ENCODE results near the gene SLC6A16. TPM values are rescaled to one million over a fixed set of nuclear protein-coding genes. Genes with fewer than 3 reads are reported as not detected.
"Not testable (repeated sequence)": the region's sequence is repeated elsewhere in the genome, so short reads cannot be mapped to it uniquely, and the experiment has no call there.

SLC6A16 gene
- total and polyA plus RNA-seq, 7 donors = 0.07 to 0.95 (median 0.27) TPM

DNA sequence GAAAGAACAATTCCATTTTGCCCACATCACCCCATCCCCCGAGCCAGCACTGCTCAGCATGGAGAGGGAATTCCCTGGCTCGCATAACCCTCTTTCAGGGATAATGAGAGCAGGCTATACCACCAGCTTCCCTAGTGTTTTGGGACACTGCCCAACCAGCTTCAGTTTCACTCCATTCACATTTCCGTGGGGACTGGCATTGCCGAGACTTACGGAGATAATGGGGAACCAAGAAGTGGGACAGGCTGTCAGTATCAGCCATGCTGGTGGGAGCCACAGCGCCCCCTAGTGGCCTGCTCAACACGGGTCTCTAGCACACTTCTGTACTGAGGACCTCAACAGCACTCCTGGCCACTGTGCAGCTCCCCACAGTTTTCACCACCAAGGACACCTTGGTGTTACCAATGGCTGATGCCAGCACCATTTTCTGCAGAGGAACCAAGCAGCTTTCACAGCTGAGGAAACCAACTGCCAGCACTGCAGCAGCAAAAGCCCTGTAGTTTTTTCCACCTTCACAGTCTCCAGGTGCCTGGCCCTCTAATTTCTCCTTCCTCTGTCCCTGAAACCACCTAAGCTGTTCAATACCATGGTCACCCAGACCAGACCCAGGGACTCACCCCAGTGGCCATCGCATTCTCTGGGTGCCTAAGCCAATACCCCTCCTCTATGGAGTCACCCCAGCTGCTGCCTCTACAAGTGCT lies 23.7 kb downstream of the SLC6A16 start:
- Histone ChIP-seq H3K27me3 (ENCODE audit: insufficient read depth in 3 of 3, low read length in 2 of 3) (no peaks in the 10 kb centered on the region), H3K4me1 (no peaks in the 10 kb centered on the region), H3K4me3 (no peak overlapping the region), H3K9me3 (no peaks in the 10 kb centered on the region), H3K36me3 (ENCODE audit: insufficient read depth in 1 of 2, low read depth in 1 of 2) (no peaks in the 10 kb centered on the region), H3K27ac (no peak overlapping the region)
- 18 to 22% (median 19%) methylated on average over 8 of the region's 8 CpGs for WGBS, 3 donors
- TF ChIP-seq, protein P1, sequence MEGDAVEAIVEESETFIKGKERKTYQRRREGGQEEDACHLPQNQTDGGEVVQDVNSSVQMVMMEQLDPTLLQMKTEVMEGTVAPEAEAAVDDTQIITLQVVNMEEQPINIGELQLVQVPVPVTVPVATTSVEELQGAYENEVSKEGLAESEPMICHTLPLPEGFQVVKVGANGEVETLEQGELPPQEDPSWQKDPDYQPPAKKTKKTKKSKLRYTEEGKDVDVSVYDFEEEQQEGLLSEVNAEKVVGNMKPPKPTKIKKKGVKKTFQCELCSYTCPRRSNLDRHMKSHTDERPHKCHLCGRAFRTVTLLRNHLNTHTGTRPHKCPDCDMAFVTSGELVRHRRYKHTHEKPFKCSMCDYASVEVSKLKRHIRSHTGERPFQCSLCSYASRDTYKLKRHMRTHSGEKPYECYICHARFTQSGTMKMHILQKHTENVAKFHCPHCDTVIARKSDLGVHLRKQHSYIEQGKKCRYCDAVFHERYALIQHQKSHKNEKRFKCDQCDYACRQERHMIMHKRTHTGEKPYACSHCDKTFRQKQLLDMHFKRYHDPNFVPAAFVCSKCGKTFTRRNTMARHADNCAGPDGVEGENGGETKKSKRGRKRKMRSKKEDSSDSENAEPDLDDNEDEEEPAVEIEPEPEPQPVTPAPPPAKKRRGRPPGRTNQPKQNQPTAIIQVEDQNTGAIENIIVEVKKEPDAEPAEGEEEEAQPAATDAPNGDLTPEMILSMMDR (IDR thresholded peaks at IDR 0.05) = peak; percentile 69
- intact Hi-C loops (cut with DNase I) = loop anchor here in 1 of 2 donors (5.0 kb wide), 1 partner anchor 74 kb away; no protein-coding TSS in a partner anchor
- DNase-seq (peak; percentile 71 to 81), ATAC-seq (peak in 3 of 4 donors; percentile 61 to 78 (median 67))

DNA sequence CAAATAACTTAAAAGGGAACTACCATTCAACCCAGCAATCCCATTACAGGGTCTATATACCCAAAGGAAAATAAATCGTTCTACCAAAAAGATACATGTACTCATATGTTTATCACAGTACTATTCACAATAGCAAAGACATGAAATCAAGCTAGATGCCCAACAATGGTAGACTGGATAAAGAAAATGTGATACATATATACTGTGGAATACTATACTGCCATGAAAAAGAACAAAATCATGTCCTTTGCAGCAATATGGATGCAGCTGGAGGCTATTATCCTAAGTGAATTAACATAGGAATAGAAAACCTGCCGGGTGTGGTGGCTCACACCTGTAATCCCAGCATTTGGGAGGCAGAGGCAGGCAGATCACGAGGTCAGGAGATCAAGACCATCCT lies 26.3 kb downstream of the SLC6A16 start:
- intact Hi-C loops (cut with DNase I); H3K27me3 ChIP-seq (ENCODE audit: insufficient read depth in 3 of 3, low read length in 2 of 3); H3K36me3 ChIP-seq (ENCODE audit: insufficient read depth in 1 of 2, low read depth in 1 of 2); H3K4me3 ChIP-seq; H3K27ac ChIP-seq; DNase-seq; H3K9me3 ChIP-seq; H3K4me1 ChIP-seq; ATAC-seq: not testable (repeated sequence)
- WGBS, 3 donors = 69 to 77% (median 72%) methylated on average over 3 of the region's 3 CpGs

DNA sequence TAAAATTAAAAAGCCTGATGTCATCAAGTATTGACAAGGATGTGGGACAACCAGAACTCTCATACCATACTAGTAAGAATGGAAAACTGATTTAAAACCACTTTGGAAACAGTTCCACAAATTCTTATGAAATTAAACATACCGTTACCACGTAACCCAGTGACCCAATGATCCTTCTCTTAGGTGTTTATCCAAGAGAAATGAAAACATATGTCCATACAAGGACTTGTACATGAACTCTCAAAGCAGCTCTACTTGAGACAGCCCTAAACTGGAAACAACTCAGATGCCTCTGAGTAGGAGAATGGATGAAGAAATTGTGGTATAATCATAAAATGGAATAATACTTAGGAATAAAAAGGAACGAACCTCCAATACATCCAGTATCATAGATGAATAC lies 27.6 kb downstream of the SLC6A16 start:
- intact Hi-C loops (cut with DNase I) = no loop called here
- ATAC-seq = no peak
- no peaks in the 10 kb centered on the region for H3K9me3 ChIP-seq
- TF ChIP-seq, protein P1 (IDR thresholded peaks at IDR 0.05) = no peak
- no peaks in the 10 kb centered on the region for H3K36me3 ChIP-seq (ENCODE audit: insufficient read depth in 1 of 2, low read depth in 1 of 2)
- no peak overlapping the region for H3K4me3 ChIP-seq
- 85 to 91% (median 86%) methylated on average over 3 of the region's 3 CpGs for WGBS, 3 donors
- no peaks in the 10 kb centered on the region for H3K27me3 ChIP-seq (ENCODE audit: insufficient read depth in 3 of 3, low read length in 2 of 3)
- DNase-seq = no peak
- H3K27ac ChIP-seq = no peak overlapping the region
- no peaks in the 10 kb centered on the region for H3K4me1 ChIP-seq

DNA sequence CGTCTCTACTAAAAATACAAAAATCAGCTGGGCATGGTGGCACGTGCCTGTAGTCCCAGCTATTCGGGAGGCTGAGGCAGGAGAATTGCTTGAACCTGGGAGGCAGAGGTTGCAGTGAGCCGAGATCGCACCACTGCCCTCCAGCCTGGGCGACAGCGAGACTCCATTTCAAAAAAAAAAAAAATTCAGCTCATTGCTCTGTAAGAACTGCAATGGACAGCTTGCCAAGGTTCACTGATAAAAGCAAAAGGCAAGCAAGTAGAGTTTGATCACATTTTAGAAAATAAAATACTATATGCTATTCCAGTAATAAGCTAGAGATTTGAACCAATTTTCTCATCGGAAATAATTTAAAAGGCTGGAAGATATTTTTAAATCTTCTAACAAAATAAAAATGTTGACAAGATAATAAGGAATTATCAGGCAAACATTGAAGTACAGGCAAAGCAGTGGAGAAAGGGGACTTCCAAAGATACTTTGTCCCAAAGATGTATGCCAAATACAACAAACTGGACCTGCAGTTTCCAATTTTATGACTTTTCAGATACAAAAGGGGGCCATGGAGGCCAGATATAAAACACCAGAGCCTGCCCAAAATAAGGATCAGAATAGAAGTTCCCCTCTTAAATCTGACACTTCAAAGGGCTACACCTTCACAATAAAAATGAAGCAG lies 29.6 kb downstream of the SLC6A16 start:
- WGBS, 3 donors = 89 to 90% (median 90%) methylated on average over 8 of the region's 8 CpGs
- TF ChIP-seq, protein P1 (IDR thresholded peaks at IDR 0.05) = no peak
- no peaks in the 10 kb centered on the region for H3K4me1 ChIP-seq
- no peaks in the 10 kb centered on the region for H3K27me3 ChIP-seq (ENCODE audit: insufficient read depth in 3 of 3, low read length in 2 of 3)
- intact Hi-C loops (cut with DNase I) = no loop called here
- no peak overlapping the region for H3K27ac ChIP-seq
- no peaks in the 10 kb centered on the region for H3K9me3 ChIP-seq
- DNase-seq = no peak
- H3K4me3 ChIP-seq = no peak overlapping the region
- ATAC-seq = no peak
- no peaks in the 10 kb centered on the region for H3K36me3 ChIP-seq (ENCODE audit: insufficient read depth in 1 of 2, low read depth in 1 of 2)

DNA sequence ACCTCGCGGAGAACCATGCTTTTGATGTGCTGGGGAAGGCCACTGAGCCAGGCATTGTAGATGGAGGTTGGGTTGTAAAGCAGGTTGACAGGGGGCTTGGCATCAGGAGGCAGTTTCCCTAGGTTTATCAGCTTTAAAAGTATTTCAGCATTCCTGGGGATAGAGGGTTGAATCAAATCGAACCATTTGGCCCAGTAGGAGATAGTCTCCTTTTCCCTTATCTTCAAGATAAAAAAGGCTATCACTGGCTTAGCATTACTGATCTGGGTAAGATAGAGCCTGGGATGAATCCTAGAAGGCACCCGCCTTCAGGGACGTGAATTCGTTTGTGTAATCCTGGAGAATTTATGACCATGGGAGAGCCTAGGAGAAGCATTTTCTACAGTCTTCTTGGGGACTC lies 30.6 kb downstream of the SLC6A16 start:
- DNase-seq (no peak), ATAC-seq (no peak)
- Histone ChIP-seq H3K4me1 (no peaks in the 10 kb centered on the region), H3K9me3 (no peaks in the 10 kb centered on the region), H3K27me3 (ENCODE audit: insufficient read depth in 3 of 3, low read length in 2 of 3) (no peaks in the 10 kb centered on the region), H3K36me3 (ENCODE audit: insufficient read depth in 1 of 2, low read depth in 1 of 2) (no peaks in the 10 kb centered on the region), H3K27ac (no peak overlapping the region), H3K4me3 (no peak overlapping the region)
- intact Hi-C loops (cut with DNase I) = no loop called here
- WGBS, 3 donors = 80 to 86% (median 81%) methylated on average over 6 of the region's 6 CpGs
- TF ChIP-seq, protein P1 (IDR thresholded peaks at IDR 0.05) = no peak
